ENCODE measurements around the gene CXCR5.

DNA sequence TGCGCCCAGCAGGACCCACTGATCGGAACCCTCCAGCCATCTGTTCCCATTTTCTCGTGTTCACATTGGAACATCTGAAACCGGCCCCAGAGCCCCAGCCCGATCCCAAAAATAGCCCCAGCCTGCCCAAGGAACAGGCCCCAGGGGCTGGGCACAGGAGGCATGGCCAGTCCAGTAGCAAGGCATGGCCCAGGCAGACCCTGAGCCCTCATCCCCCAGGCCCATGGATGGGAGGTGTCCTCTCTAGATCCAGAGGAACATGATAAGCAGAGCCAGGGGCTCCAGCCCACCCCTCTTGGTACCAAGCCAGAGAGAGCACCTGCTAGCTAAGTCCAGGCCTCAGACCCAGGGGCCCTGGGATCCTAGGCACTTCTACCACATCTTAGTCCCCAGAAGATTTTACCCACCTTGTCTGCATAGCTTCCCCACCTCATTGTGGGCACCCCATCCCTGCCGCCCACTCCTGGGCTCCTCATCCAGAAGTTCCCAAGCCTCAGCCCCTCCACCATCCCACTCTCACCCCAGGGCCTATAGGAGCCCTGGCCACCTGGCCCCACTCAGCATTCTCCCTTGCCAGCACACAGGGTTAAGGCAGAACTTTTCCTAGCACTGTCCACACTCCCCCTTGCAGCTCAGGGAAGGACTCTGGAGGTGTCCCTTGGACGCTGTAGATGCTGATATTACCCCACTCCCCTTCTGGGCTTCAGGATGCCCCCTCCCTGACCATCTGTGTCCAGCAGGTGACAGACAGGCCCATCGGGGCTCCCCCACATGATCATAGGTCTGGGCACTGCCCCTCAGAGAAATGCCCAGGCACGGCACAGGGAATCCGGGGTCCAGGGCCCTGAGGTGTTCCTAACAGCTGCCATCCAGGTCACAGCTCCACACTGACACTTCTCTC is 32.5 kb downstream of the CXCR5 start:
- no peak for TF ChIP-seq POLR2A (IDR thresholded peaks at IDR 0.05)
- TF ChIP-seq, protein P1, sequence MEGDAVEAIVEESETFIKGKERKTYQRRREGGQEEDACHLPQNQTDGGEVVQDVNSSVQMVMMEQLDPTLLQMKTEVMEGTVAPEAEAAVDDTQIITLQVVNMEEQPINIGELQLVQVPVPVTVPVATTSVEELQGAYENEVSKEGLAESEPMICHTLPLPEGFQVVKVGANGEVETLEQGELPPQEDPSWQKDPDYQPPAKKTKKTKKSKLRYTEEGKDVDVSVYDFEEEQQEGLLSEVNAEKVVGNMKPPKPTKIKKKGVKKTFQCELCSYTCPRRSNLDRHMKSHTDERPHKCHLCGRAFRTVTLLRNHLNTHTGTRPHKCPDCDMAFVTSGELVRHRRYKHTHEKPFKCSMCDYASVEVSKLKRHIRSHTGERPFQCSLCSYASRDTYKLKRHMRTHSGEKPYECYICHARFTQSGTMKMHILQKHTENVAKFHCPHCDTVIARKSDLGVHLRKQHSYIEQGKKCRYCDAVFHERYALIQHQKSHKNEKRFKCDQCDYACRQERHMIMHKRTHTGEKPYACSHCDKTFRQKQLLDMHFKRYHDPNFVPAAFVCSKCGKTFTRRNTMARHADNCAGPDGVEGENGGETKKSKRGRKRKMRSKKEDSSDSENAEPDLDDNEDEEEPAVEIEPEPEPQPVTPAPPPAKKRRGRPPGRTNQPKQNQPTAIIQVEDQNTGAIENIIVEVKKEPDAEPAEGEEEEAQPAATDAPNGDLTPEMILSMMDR (IDR thresholded peaks at IDR 0.05) = no peak
